NCI-H2171 (cell line): ENCODE data around the gene ACSS1.

Experiments used
- DNase-seq: peaks from one replicate; lab custom pipeline; 2025; lab: John Stamatoyannopoulos, UW

The ACSS1 gene

DNA sequence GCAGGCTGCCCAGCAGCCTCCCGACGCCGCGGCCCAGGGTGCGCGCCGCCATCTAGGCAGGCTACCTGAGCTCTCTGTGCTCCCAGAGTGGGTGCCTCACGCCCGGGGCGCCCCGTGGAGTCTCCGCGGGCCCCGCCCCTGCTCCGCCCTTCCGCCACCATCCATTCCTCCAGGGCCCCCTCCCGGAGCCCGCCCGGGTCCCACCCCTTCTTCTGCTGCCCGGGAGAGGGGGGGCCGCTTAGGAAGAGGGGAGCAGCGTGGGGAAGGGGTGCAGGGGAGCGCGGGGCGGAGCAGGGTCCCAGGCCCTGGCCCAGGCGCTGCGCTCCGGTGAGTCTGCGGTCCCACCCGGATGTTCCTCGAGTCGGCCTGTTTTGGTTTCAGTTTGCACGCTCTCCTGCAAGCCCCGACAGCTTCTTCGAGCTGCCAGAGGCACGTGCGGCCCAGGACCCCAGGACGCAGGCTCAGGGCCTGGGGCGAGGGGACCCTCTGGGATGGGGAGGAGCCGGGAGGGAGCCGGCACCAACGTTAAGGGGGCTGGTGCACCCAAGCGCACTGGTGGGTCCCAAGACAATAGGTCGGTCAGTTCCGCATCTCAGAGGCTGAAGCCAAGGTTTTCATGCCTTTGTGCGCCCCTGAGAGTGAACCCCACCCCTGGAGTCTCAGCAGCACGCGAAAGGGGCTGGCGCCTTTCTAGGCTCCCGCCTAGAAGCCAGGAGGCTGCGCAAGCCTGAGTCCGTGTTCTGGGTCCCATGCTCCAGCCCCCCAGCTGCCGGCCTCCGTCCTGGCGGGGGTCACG is at the start of gene ACSS1:
Gene ACSS1 (minus strand): TSS at position 89 of the 796 bp plus-strand sequence. CDS start 37 bp downstream, at position 52.
- DNase-seq: peak; percentile 36

DNA sequence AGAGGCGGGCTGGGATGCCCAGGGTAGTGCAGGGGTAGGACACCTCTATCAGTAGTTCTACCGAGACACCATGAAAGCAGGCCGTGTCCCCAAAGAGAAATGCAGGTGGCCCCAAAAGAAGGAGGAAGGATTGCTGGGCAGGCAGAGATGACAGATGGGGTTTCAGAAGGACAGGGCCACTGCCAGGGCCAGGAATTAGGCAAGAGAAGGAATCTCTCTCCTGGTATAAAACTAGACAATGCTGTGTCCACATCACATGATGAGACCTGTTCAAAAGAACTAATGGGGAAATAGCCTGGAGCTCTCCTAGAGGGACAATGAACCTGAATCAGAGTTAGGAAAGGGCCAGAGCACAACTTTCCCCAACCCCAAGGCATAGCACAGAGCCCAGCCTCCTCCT is 45.6 kb upstream of the ACSS1 start:
- no peak for DNase-seq

GRCh38 chr20:25100914-25101313 is 43.0 kb upstream of the ACSS1 start:
- no peak for DNase-seq

- DNase-seq: no peak
Observed at GRCh38 chr20:25099601-25100140, 41.7 kb upstream of the ACSS1 start.

- DNase-seq: no peak
Observed at GRCh38 chr20:25097498-25097897, 39.6 kb upstream of the ACSS1 start.

DNA sequence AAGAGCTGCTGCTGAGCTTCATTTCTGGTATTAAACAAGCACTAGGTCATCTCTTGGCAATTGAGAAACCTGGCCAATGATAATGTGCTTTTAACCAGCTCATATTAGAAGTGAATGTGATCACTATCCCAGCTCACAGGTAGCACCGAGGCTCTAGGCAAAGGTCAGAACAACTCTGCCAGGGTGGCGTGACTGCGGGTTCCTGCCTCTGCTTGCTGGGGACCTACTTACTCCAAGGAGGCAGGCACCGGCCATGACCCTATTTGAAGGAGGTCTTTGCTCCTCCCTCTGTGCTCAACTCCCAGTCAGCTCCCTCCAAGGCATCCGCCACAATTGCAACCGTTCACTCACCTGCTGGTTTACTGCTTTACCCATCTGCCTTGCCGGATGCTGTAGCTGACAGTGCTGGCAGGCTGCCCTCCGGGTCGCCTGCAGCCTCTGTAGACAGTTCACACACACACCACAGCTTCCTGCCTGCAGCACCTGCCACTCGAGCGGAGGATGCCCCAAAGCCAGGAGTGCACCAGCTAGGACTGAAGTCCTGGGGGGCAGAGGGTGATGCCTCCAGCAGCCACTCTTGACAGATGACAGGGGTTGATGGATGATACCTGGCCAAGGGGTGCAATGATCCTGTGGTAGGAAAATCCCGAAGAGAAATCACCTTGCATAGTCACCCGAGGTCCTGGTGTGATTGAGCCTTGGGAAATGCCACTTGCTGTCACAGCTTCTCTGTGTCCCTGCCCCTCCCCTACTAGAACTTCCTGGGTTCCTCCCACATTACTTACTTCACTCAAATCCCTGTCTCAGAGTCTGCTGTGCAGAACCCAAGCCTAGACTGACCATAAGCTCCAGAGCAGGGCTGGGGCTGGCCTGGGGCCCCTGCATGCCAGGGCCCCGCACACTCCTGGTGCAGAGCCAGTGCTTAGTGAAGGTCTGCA is 32.8 kb upstream of the ACSS1 start:
- peak; percentile 84 for DNase-seq

DNA sequence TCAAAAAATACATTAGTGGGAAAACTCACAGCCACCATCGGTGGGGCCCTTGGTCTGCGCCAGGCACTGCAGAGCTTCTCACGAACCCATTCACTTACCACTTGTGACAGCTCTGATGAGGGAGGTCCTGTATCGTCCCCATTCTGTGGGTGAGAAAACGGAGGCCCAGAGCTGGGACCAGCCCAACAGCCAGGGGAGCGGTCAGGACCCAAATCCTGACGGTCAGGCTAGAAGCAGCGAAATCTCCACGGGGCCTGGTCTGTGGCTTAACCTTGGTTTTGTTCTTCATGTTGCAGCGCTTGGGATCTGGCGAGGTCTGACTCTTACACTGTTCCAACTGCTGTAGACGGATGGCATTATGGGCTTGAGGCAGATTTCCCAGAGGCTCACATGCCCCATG is 31.7 kb upstream of the ACSS1 start:
- DNase-seq: no peak

DNA sequence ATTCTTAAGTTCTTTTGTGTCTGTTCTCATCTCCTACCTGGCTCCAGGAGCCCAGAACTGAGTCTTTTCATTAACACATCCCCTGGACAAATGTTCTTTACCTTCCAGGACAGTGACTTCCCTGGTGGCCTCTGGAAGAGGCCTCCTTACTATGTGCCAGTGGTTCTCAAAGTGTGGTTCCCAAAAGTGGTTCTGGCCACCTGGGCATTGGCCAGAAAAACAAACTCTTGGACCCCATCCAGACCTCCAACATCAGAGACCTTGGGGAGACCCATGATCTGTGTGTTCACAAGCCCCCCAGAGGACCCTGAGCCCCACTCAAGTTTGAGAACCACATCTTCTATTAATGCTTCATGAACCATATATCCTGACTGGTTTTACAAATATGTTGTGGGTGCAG is 31.2 kb upstream of the ACSS1 start:
- DNase-seq: no peak

GRCh38 chr20:25088267-25088666 is 30.3 kb upstream of the ACSS1 start:
- no peak for DNase-seq

DNA sequence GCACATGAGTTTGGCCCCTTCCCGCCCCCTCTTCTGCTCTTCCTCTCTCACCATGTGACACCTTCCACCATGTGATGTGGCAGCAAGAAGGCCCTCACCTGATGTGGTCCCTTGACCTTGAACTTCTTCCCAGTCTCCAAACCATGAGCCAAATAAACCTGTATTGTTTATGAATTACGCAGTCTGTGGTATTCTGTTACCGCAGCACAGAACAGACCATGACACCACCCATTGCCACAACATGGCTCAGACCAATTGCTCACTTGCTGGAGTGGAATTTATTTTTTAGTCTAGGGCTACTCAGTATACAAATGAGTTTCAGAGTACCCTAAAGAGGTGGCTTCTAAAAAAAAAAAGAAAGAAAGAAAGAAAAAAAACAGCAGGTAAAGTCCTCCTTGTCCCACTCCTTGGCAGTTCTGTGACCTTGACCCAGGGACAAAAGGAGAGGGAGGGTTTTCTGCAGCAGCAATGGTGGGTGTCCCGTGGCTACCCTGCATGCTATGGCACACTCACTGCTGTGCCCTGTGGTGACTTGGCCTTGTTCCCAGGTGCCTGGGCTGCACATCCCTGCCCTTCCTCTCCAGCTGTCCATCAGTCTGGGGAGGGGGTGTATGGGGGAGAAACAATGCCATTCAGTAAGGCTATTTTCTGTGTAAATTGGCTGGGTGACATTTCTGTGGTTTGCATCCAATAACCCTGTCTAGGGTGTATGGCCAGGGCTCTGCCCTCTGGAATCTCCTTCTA is 29.4 kb upstream of the ACSS1 start:
- DNase-seq: no peak

DNA sequence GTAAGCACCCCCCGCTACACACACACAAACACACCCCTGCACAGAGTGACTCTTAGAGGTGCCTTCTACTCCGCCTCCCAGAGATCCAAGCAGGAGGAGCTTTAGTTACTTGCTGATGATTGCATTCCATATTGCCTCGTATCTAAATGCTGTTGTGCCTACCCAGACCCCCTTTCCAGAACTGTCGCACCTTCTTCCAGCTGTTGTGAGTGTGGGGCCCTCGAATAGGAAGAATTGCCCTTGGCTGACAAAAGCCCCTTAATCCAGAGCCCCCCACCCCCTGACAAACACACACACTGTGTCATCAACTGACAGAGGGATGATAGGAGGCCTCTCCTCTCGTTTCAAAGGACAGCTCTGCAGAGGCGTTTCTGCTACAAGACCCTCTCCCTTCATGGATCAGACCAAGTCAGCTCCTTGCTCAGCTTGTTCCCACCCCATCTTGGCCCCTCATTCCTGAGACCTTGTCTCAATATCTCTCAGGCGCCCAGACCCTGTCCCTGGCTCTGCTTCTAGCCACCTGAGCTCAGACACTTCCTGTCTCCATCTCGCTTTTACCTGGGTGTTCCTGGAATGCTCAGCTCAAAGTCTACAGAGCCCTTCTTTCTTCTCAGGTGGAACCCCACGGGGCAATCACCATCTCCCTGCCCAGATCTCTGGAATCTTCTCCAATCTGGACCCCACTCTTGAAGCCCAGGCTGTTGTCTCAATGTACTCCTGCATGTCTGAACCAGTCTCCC is 28.0 kb upstream of the ACSS1 start:
- DNase-seq: no peak

DNA sequence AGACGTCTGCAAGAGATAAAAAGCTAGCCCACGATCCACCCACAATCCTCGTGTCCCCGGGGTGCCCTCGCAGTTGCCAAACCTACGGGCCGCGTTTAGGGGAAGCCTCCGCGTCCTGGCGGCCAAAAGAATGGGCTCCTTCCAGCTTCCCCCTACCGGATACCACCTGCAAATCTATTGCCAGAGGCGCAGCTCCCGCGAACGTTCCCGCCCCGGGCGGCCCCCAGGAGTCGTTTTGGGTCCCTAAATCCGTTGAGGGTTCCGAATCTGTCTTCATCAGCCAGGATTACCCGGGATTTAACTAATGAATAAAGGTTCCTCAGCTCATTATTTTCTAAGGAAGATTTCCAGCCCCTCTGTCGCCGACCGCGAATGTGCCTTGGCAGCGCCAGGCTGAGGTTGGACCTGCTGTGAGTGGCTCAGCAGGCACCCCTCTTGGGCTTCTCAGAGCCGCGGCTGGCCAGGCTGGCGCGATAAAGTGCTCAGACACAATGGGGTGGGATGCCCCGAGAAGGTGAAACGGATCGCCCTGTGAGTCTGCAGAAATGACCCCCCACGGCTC is 26.8 kb upstream of the ACSS1 start:
- DNase-seq: no peak

- no peak for DNase-seq
Observed at GRCh38 chr20:25083773-25084625, 26.1 kb upstream of the ACSS1 start.

DNA sequence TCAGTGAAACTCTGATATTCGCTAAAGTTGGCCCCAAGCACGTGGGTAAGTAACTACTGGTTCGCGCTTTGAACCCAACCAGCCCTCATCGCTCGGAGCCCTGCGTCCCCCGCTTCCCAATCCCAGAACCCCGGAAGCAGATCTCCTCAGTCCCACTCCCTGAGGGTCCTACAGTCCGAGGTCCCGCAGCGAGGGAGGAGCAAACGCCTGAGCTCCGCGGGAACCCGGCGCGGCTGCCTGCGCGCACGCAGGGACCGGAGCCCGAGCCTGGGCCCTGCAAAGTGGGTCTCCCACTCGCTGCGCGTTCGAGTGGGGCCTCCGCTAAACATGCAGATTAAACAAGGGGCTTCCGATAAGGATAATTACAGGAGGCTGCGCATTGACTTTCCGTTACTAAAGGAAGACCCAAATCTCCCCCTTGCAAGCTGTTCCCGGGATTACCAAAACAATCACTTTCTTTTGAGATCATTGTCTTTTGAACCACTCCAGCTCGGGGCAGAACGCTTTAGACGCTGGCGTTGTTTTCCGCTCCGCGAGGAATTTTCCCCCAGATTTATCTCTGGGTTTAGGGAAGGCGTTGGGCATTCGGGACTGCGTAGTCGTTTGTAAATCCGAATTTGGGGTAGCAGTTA is 25.3 kb upstream of the ACSS1 start:
- no peak for DNase-seq

DNA sequence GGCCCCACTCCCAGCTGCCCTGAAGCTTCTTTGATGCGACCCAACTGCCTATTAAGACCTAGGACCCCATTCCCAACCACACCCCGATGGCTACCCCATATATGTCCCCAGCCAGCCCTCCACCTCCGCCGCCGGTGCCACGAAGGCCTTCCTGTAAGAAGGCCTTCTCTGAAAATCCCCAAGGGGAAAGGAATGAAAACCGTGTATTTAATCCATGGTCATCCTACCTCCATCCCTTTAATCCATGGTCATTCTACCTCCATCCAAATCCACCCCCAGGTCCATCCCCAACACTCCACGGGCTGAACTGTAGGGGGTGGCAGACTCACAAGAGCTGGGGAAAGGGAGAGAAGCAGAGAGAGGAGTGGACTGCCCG is 24.5 kb upstream of the ACSS1 start:
- no peak for DNase-seq

- no peak for DNase-seq
Observed at GRCh38 chr20:25081730-25082497, 24.0 kb upstream of the ACSS1 start, which contains the start of gene VSX1. Gene VSX1, minus strand, starts transcription at chr20:25082141. Its CDS starts 45 bp downstream, at chr20:25082096.

DNA sequence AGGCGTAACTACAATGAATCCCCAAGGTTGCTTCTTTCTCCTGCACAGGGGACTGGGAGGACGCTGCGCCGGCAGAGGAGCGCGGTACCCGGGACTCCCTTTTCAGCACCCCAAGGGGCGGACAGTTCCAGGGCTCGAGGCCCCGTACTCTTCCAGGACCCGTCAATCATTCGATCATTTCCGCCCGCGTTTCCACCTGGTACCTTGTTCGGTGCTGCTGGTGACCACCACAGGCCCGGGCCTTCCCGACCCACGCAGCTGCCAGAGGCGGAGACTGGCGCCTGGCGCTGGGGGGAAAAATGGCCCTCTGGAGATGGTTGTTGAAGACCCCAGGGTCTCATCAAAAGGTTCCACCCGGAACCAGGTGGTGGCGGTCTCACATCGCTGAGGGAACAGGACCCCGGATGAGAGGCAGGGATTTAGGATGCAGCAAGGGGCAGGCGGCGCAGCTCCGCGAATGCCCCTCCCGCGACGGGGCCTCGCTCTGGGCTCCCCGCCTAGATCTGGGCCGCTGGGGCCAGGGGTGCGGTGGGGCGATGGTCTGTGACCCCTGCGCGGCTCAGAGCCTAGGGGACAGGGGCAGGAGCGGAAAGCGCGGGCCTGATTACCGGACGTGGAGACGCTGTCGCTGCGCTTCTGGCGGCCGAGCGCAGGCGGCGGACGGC is 23.3 kb upstream of the ACSS1 start:
- DNase-seq: no peak

DNA sequence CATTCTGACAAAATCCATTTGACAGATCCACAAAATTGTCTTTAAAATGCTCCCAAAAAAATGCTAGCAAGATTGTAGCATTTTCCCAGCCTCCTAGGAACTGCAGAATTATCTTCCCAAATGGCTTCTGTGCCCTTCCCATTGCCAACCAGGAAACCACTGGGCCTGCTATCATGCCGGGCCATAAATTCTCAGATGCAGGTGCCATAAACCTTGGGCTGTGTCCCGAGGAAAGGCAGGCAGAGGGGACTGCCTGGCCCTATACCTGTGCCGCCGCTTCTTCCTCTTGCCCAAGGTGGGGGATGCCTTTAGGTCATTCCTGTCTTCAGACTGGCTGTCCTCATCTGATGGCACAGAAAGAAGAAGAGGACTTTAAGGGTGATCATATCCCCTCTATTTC is 21.2 kb upstream of the ACSS1 start:
- no peak for DNase-seq
